Hepatocyte (in vitro differentiated cells): ENCODE results near the gene MFAP1.

Experiments
- CTCF ChIP-seq: fragments of 200-600 bp; sonication (generic); IDR thresholded peaks from 2 replicates; pipeline ENCODE4 v1.5.1; 2016; ENCODE audit warnings: antibody characterized with exemption, mild to moderate bottlenecking; ENCODE audit not compliant: poor library complexity
- EZH2 ChIP-seq: fragments of 200-600 bp; sonication (generic); IDR thresholded peaks from 2 replicates; pipeline ENCODE4 v1.6.1; 2016; ENCODE audit warnings: antibody characterized with exemption, mild to moderate bottlenecking, borderline replicate concordance
- EZH2phosphoT487 ChIP-seq: fragments of 200-600 bp; sonication (generic); IDR thresholded peaks from one replicate; pipeline ENCODE4 v1.6.1; 2018; ENCODE audit warnings: antibody characterized with exemption, mild to moderate bottlenecking, low read depth, moderate library complexity; ENCODE audit not compliant: unreplicated experiment, severe bottlenecking

- no peak for TF ChIP-seq CTCF
- no peak for TF ChIP-seq EZH2
- TF ChIP-seq EZH2phosphoT487: no peak
Observed at GRCh38 chr15:43871835-43872234, 47.3 kb upstream of the MFAP1 start.
